ENCODE data around the gene CDHR2.

GRCh38 chr5:176610435-176610773 lies 61.3 kb downstream of the CDHR2 start:
- TF ChIP-seq, protein P1, sequence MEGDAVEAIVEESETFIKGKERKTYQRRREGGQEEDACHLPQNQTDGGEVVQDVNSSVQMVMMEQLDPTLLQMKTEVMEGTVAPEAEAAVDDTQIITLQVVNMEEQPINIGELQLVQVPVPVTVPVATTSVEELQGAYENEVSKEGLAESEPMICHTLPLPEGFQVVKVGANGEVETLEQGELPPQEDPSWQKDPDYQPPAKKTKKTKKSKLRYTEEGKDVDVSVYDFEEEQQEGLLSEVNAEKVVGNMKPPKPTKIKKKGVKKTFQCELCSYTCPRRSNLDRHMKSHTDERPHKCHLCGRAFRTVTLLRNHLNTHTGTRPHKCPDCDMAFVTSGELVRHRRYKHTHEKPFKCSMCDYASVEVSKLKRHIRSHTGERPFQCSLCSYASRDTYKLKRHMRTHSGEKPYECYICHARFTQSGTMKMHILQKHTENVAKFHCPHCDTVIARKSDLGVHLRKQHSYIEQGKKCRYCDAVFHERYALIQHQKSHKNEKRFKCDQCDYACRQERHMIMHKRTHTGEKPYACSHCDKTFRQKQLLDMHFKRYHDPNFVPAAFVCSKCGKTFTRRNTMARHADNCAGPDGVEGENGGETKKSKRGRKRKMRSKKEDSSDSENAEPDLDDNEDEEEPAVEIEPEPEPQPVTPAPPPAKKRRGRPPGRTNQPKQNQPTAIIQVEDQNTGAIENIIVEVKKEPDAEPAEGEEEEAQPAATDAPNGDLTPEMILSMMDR (IDR thresholded peaks at IDR 0.05) = no peak
- TF ChIP-seq POLR2A (IDR thresholded peaks at IDR 0.05) (no peak), POLR2AphosphoS5 (IDR thresholded peaks at IDR 0.05; ENCODE audit: insufficient read depth in 1 of 2, low read depth in 1 of 2) (no peak)
